GM20000 (cell line): ENCODE measurements around the gene COPS4.
"Not testable (repeated sequence)": the region's sequence is repeated elsewhere in the genome, so short reads cannot be mapped to it uniquely, and the experiment has no call there.

Experiments
- DNase-seq: peaks from one replicate; pipeline ENCODE4 v3.0.0; 2012; ENCODE audit warnings: low spot score
- TF ChIP-seq, protein P1 (sequence below): IDR thresholded peaks from 2 replicates; pipeline ENCODE4 v1.5.1; 2012; ENCODE audit warnings: mild to moderate bottlenecking, control low read depth; ENCODE audit errors: extremely low read depth, missing control alignments

COPS4 gene

GRCh38 chr4:83082777-83083176 is 47.8 kb downstream of the COPS4 start:
- TF ChIP-seq, protein P1, sequence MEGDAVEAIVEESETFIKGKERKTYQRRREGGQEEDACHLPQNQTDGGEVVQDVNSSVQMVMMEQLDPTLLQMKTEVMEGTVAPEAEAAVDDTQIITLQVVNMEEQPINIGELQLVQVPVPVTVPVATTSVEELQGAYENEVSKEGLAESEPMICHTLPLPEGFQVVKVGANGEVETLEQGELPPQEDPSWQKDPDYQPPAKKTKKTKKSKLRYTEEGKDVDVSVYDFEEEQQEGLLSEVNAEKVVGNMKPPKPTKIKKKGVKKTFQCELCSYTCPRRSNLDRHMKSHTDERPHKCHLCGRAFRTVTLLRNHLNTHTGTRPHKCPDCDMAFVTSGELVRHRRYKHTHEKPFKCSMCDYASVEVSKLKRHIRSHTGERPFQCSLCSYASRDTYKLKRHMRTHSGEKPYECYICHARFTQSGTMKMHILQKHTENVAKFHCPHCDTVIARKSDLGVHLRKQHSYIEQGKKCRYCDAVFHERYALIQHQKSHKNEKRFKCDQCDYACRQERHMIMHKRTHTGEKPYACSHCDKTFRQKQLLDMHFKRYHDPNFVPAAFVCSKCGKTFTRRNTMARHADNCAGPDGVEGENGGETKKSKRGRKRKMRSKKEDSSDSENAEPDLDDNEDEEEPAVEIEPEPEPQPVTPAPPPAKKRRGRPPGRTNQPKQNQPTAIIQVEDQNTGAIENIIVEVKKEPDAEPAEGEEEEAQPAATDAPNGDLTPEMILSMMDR = no peak
- DNase-seq = no peak

DNA sequence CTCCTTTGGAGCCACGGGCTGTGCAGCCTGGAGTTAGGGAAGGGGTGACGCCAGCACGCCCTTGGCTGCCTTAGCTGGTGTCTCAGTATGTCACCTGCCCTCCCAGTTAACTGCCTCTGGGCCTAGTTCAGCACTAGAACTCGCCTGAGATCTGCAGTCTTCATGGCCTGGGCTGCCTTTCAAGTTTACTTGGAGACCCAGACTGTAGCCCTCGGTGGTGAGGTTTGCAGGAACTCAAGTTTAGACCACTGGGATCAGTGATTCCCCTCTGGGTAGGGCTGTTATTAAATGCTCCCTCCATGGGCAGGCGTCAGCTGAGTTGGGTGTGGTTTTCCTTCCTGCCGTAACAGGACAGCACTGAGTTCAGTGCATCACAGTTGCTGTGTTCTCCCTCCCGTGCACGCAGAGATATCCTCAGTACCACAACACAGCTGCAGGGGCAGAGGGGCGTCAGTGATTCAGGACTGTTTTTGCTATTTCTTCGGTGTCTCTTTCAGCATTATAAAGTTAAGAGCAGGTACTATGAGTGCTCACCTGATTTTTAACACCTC is 49.0 kb downstream of the COPS4 start:
- no peak for DNase-seq
- TF ChIP-seq, protein P1 = no peak

DNA sequence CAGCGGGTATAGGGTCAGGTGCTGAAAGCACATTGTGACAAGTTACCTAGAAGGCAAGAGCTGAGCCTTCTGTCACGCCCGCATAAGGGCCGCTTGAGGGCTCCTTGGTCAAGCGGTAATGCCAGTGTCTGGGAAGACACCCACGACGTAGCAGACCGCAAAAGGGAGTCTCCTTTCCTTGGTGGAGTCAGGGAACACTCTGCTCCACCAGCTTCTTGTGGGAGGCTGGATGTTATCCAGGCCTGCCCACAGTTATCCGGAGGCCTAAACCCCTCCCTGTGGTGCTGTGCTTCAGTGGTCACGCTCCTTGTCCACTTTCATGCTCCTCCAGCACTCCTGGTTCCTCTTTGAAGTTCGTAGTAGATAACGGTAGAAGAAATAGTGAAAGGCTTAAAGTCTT is 50.0 kb downstream of the COPS4 start:
- DNase-seq = not testable (repeated sequence)

DNA sequence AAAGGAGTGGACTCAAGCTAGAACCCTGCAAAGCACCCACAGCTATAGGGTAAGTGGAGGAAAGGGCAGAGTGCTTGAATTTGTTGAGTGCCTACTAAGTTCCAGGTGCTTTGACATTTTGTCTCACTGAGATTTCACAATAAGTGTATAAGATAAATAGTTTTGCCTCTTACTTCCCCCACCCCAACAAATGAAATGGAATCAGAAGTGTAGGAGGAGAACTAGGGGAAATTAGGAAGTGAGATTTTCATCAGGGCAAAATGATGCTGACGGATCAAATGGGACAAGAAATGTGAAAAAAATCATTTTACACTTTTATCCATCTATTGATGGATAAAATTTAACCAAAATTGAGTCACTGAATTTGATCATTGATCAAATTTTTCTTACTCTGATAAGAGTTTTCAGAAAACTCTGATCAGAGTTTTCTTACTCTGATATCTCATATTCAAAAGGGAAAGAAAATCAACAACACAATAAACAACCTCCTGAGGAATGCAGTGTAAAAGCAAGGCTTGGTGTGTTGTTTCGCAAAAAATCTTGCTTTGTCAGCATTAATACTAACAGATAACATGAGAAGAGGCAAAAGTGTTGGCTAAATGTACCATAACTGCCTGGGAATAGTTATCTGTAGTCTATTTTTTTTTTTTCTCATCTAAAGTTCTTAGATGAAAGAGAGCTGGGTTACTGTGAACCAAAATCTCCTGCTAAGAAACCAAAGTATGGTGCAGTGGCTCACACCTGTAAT is 54.6 kb downstream of the COPS4 start:
- no peak for DNase-seq
- TF ChIP-seq, protein P1 = no peak

DNA sequence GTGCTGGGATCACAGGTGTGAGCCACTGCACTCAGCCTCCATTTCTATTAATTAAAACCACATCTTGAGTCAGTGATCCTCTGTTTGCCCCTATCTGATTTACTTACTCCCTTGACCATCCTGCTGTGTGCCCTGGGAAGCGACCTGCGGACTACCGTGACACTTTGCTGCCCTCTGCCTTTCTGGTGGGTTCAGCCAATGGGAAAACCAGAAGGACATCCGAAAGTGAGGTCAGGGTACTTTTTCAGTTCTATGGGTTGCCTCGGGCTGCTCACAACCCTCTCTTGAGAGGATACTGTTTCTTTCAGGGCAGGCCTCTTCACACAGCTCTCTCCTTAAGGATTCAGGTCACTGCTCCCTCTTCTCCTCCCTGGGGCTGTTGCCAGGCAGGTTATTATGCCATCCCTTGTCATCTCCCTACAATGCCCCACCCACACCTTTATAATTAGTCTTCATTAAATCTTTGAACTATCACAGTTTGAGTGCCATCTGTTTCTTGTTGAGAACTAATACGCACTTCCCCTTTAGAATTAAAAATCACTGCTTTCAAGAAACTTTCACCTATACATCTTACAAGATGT is 58.2 kb downstream of the COPS4 start:
- no peak for DNase-seq
- TF ChIP-seq, protein P1 = no peak

DNA sequence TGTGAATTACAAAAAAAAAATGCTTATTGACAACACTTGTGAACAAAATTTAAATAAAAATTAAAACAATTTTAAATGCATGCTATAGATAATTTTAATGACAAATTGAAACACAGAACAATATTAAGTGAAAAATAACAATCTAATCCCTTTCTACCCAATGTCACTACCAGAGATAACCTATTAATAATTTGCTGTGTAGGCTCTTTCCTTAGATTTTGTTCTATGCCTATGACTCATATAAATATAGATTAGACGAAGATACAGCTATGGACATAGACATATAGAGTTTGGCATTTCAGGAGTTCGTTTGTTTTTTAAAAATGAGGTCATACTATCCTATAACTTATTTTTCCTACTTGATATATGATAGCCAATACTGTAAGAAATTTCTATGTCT is 61.4 kb downstream of the COPS4 start:
- no peak for DNase-seq
- TF ChIP-seq, protein P1 = no peak

DNA sequence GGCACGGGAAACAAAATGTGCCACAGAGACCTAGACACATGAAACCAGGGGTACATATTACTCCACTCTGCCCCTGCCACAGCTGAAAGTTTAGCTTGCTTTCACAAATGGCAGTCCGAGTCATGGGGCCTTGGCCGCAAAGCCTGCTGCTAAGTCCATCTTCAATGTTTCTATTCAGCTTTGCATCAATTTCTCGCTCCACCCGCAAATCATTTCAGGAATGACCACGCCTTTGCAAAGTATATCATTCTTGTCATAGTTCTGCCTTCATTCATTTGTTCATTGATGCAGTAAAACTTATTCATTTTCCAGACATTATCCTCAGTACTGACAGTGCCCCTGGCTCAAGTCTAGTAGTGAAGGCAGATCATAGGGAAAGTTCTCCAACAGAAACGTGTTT is 70.0 kb downstream of the COPS4 start:
- DNase-seq = no peak
- TF ChIP-seq, protein P1 = no peak
